ENCODE measurements around the gene TLE2. TPM values are rescaled to one million over a fixed set of nuclear protein-coding genes. Genes with fewer than 3 reads are reported as not detected.

TLE2 gene
- total RNA-seq, 1 donor from 2014 or later: 101 TPM

DNA sequence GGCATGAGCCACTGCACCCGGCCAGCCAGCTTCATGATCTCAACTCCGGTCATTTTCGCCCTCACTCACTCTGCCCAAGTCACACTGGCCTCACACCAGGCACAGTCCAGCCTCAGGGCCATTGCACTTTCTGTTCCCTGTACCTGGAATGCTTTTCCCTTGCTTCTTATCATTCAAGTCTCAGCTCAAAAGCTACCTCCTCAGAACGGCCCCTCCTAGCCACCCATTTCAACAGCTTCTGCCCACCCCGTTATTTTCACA lies 2.5 kb upstream of the TLE2 start:
- peaks cover 28% of the 10 kb centered on the region for H3K4me1 Mint-ChIP-seq
- H3K36me3 Mint-ChIP-seq: peaks cover 3% of the 10 kb centered on the region
- H3K27ac Mint-ChIP-seq: no peak overlapping the region
- H3K27me3 Mint-ChIP-seq (ENCODE audit: low read depth): peaks cover 44% of the 10 kb centered on the region
- TF ChIP-seq, protein P1, sequence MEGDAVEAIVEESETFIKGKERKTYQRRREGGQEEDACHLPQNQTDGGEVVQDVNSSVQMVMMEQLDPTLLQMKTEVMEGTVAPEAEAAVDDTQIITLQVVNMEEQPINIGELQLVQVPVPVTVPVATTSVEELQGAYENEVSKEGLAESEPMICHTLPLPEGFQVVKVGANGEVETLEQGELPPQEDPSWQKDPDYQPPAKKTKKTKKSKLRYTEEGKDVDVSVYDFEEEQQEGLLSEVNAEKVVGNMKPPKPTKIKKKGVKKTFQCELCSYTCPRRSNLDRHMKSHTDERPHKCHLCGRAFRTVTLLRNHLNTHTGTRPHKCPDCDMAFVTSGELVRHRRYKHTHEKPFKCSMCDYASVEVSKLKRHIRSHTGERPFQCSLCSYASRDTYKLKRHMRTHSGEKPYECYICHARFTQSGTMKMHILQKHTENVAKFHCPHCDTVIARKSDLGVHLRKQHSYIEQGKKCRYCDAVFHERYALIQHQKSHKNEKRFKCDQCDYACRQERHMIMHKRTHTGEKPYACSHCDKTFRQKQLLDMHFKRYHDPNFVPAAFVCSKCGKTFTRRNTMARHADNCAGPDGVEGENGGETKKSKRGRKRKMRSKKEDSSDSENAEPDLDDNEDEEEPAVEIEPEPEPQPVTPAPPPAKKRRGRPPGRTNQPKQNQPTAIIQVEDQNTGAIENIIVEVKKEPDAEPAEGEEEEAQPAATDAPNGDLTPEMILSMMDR (IDR thresholded peaks at IDR 0.05; ENCODE audit: unreplicated experiment): no peak
- H3K4me3 Mint-ChIP-seq: peak overlapping the region; percentile 7
- DNase-seq (ENCODE audit: low spot score in 2 of 2, unreplicated experiment in 2 of 2): no peak
- H3K9me3 Mint-ChIP-seq: no peaks in the 10 kb centered on the region

DNA sequence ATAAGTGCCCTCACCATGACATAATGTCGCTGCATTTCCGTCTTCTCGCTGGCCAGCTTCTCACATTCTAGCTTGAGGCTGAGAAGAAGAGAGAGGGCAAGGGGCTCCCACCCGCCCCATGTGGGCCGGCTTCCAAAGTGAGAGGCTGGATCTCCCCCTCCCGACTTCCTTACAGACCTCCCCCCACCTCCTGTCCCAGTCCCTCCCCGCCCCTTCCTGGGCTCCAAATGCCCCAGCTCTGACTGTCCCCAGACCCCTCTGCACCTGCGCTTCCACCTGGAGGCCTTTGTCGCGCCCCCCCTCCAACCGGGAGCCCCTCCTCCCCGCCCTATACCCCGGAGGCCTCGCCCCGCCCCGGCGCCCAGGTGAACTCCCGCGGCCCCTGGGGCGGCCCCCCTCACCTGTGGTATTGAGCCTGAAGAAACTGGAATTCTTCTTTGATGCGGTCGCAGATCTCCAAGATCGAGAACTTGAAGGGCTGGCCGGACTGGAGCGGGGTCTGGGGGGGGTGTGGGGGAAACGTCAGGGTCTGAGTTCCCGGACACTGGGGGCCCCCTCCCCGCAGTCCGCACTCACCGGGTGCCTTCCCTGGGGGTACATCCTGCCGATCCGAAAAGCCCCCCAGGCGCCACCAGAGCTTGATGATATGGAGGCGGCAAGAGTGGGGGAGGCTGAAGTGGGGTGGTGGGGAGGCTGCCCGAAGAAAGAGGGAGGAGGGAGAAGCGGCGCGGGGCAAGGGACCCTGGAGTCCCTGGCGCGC lies 595 bp downstream of the TLE2 start:
- Mint-ChIP-seq H3K4me3 (peak overlapping the region; percentile 72), H3K4me1 (peaks cover 20% of the 10 kb centered on the region), H3K27me3 (ENCODE audit: low read depth) (peaks cover 34% of the 10 kb centered on the region), H3K9me3 (no peaks in the 10 kb centered on the region), H3K36me3 (peaks cover 5% of the 10 kb centered on the region), H3K27ac (no peak overlapping the region)
- no peak for DNase-seq (ENCODE audit: low spot score in 2 of 2, unreplicated experiment in 2 of 2)
- TF ChIP-seq, protein P1 (IDR thresholded peaks at IDR 0.05; ENCODE audit: unreplicated experiment): no peak

DNA sequence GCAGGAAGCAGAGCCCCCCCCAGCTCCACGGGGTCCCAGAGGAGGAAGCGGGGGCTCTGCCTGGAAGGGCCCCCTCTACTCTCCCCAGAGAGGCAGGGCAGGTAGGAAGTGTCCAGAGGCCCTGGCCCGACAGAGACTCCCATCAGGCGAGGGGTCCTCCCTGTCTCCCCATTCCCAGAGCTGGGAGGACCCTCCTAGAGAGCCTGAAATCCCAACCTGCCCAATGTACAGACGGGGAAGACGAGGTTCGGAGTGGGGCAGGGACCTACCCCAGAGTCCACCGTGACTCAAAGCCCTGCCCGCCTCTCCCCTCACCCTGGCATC lies 1.1 kb downstream of the TLE2 start:
- Mint-ChIP-seq H3K27ac (no peak overlapping the region), H3K9me3 (no peaks in the 10 kb centered on the region), H3K4me1 (peaks cover 19% of the 10 kb centered on the region), H3K36me3 (peaks cover 8% of the 10 kb centered on the region), H3K4me3 (peak overlapping the region; percentile 72), H3K27me3 (ENCODE audit: low read depth) (peaks cover 31% of the 10 kb centered on the region)
- DNase-seq (ENCODE audit: low spot score in 2 of 2, unreplicated experiment in 2 of 2): no peak
- TF ChIP-seq, protein P1 (IDR thresholded peaks at IDR 0.05; ENCODE audit: unreplicated experiment): no peak

DNA sequence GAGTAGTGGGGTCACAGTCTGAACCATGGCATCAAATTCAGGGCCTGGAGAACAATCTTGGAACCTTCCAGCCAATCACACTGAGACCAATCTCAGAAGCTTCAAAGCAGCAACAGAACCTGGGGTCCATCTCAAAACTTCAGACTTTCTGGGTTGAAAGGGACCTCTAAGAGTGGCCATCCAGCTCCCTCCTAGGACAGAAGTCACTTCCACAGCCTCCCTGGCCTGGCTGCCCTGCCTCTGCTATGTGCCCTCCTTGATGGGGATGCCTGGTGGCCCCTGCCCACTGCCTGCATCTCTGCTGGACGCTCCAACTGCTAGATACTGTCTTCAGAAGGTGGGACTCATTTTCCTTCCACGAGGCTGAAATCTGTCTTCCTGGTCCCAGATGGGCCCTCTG lies 1.8 kb downstream of the TLE2 start:
- no peak for DNase-seq (ENCODE audit: low spot score in 2 of 2, unreplicated experiment in 2 of 2)
- Mint-ChIP-seq H3K4me3 (peak overlapping the region; percentile 72), H3K27ac (no peak overlapping the region), H3K36me3 (peaks cover 12% of the 10 kb centered on the region), H3K4me1 (peaks cover 19% of the 10 kb centered on the region), H3K9me3 (no peaks in the 10 kb centered on the region), H3K27me3 (ENCODE audit: low read depth) (peaks cover 25% of the 10 kb centered on the region)
- TF ChIP-seq, protein P1 (IDR thresholded peaks at IDR 0.05; ENCODE audit: unreplicated experiment): no peak

DNA sequence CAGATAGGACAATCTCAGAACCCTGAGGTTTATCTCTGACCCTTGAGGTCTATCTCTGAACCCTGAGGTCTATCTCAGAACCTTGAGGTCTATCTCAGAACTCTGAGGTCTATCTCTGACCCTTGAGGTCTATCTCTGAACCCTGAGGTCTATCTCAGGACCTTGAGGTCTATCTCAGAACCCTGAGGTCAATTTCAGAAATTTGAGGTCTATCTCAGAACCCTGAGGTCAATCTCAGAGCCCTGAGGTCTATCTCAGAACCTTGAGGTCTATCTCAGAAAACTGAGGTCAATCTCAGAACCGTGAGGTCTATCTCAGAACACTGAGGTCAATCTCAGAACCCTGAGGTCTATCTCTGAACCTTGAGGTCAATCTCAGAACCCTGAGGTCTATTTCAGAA lies 2.3 kb downstream of the TLE2 start:
- TF ChIP-seq, protein P1 (IDR thresholded peaks at IDR 0.05; ENCODE audit: unreplicated experiment): no peak
- Mint-ChIP-seq H3K36me3 (peaks cover 12% of the 10 kb centered on the region), H3K27ac (no peak overlapping the region), H3K4me3 (no peak overlapping the region), H3K27me3 (ENCODE audit: low read depth) (peaks cover 20% of the 10 kb centered on the region), H3K4me1 (peaks cover 19% of the 10 kb centered on the region), H3K9me3 (no peaks in the 10 kb centered on the region)
- no peak for DNase-seq (ENCODE audit: low spot score in 2 of 2, unreplicated experiment in 2 of 2)

DNA sequence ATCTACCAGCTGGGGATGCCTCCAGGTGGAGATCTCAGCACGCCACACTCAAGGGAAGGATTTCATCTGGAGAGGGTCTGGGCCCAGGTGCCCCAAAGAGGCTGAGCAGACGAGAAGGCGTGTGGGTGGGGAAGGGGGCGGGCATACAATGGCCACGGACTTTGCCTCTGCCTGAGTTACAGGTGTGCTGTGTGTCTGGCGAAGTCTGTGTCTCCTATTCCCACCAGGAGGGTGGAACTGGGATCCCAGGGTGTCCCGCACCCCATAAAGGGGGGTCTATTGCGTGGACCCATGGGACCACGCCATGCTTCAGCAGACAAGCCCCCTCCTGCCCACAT lies 3.6 kb downstream of the TLE2 start:
- DNase-seq (ENCODE audit: low spot score in 2 of 2, unreplicated experiment in 2 of 2): no peak
- no peaks in the 10 kb centered on the region for H3K9me3 Mint-ChIP-seq
- H3K4me1 Mint-ChIP-seq: peaks cover 20% of the 10 kb centered on the region
- H3K27me3 Mint-ChIP-seq (ENCODE audit: low read depth): peaks cover 11% of the 10 kb centered on the region
- no peak overlapping the region for H3K27ac Mint-ChIP-seq
- peak overlapping the region; percentile 46 for H3K4me3 Mint-ChIP-seq
- TF ChIP-seq, protein P1 (IDR thresholded peaks at IDR 0.05; ENCODE audit: unreplicated experiment): no peak
- H3K36me3 Mint-ChIP-seq: peaks cover 12% of the 10 kb centered on the region
